ENCODE results near the gene MLF2. TPM values are rescaled to one million over a fixed set of nuclear protein-coding genes. Genes with fewer than 3 reads are reported as not detected.
A peak's percentile ranks its signal among the peaks of the same experiment; 100 is the strongest.

The MLF2 gene
- total RNA-seq, 1 donor from 2014 or later = 102 TPM

GRCh38 chr12:6773590-6774351, 20.8 kb upstream of the MLF2 start:
- intact Hi-C loops (cut with micrococcal nuclease) = no loop called here
- ATAC-seq (ENCODE audit: low read depth) = no peak
- H3K27me3 Mint-ChIP-seq = peaks cover 73% of the 10 kb centered on the region
- ChIA-PET POLR2A (interaction anchor here (0.9 kb wide), 1 partner anchor 21 kb away, joined by 3 read pairs; the partner anchor contains the start of gene MLF2), CTCF (no interaction called here)
- no peak for TF ChIP-seq CTCF (IDR thresholded peaks at IDR 0.05)
- peaks cover 13% of the 10 kb centered on the region for H3K4me1 Mint-ChIP-seq
- H3K4me3 Mint-ChIP-seq = no peak overlapping the region
- DNase-seq = no peak
- H3K36me3 Mint-ChIP-seq (ENCODE audit: low read depth) = no peaks in the 10 kb centered on the region
- H3K27ac Mint-ChIP-seq = no peak overlapping the region
- H3K9me3 Mint-ChIP-seq = no peaks in the 10 kb centered on the region

- Mint-ChIP-seq H3K4me3 (no peak overlapping the region), H3K27me3 (peaks cover 74% of the 10 kb centered on the region), H3K9me3 (no peaks in the 10 kb centered on the region), H3K27ac (no peak overlapping the region), H3K4me1 (peaks cover 8% of the 10 kb centered on the region), H3K36me3 (ENCODE audit: low read depth) (no peaks in the 10 kb centered on the region)
- ChIA-PET POLR2A (no interaction called here), CTCF (no interaction called here)
- ATAC-seq (ENCODE audit: low read depth) (no peak), DNase-seq (no peak)
- TF ChIP-seq CTCF (IDR thresholded peaks at IDR 0.05) = no peak
- intact Hi-C loops (cut with micrococcal nuclease) = no loop called here
These were observed 20.0 kb upstream of the MLF2 start for GRCh38 chr12:6772726-6773589.

- peaks cover 73% of the 10 kb centered on the region for H3K27me3 Mint-ChIP-seq
- no peak within 1 kb of the TSS for H3K4me3 Mint-ChIP-seq
- CTCF ChIA-PET = interaction anchor here (1.4 kb wide), 1 partner anchor 19 kb away, joined by 3 read pairs; the partner anchor contains the start of gene MLF2
These were observed 19.4 kb upstream of the MLF2 start, which contains the start of gene LAG3 for GRCh38 chr12:6772331-6772695. TSS of gene LAG3 (plus strand) at chr12:6772520. CDS start at chr12:6772853, 333 bp downstream.

GRCh38 chr12:6771509-6772330, 18.8 kb upstream of the MLF2 start:
- TF ChIP-seq CTCF (IDR thresholded peaks at IDR 0.05) = no peak
- H3K27me3 Mint-ChIP-seq = peaks cover 74% of the 10 kb centered on the region
- ATAC-seq (ENCODE audit: low read depth) (no peak), DNase-seq (no peak)
- POLR2A ChIA-PET = interaction anchor here (2.4 kb wide), 1 partner anchor 19 kb away, joined by 8 read pairs; the partner anchor contains the start of gene MLF2
- H3K9me3 Mint-ChIP-seq = no peaks in the 10 kb centered on the region
- CTCF ChIA-PET = interaction anchor here (1.0 to 1.4 kb wide), 3 partner anchors 18 to 53 kb away, joined by 3 read pairs; partner anchors contain the start of gene MLF2
- no peaks in the 10 kb centered on the region for H3K36me3 Mint-ChIP-seq (ENCODE audit: low read depth)
- H3K27ac Mint-ChIP-seq = no peak overlapping the region
- intact Hi-C loops (cut with micrococcal nuclease) = no loop called here
- peaks cover 19% of the 10 kb centered on the region for H3K4me1 Mint-ChIP-seq
- no peak overlapping the region for H3K4me3 Mint-ChIP-seq

More at GRCh38 chr12:6772331-6772695, 19.4 kb upstream of the MLF2 start, which contains the start of gene LAG3:
- no peak for TF ChIP-seq CTCF (IDR thresholded peaks at IDR 0.05)
- POLR2A ChIA-PET = interaction anchor here (2.4 kb wide), 1 partner anchor 19 kb away, joined by 8 read pairs; the partner anchor contains the start of gene MLF2
- Mint-ChIP-seq H3K36me3 (ENCODE audit: low read depth) (no peaks in the 10 kb centered on the region), H3K4me1 (peaks cover 14% of the 10 kb centered on the region), H3K27ac (no peak within 1 kb of the TSS), H3K9me3 (no peaks in the 10 kb centered on the region)
- peak; percentile 57 for ATAC-seq (ENCODE audit: low read depth)
- DNase-seq = no peak
- intact Hi-C loops (cut with micrococcal nuclease) = no loop called here
